GM12878 (cell line): Measurements from ENCODE around the gene ARF3. TPM values are rescaled to one million over a fixed set of nuclear protein-coding genes. Genes with fewer than 3 reads are reported as not detected.

Source experiments
- ATAC-seq: fragments of 200-7000 bp; cut with Tn5 transposase; 3 replicates; pipeline ENCODE4 v1.9.1; 2020; ENCODE audit warnings: mild to moderate bottlenecking, moderate library complexity
- BruUV-seq: library from RNA; stranded (reverse); fragments of 400-500 nt; replicated peaks from 2 replicates; lab custom pipeline; 2021; lab: Mats Ljungman, UMichigan
- CTCF ChIA-PET: fragments of 300-600 bp; sonication (Branson Sonifier 250); formaldehyde crosslinking; extraction: SDS; loops from one replicate; lab custom pipeline; 2021; ENCODE audit warnings: inconsistent platforms; lab: Yijun Ruan, JAX
- POLR2A ChIA-PET: fragments of 350-600 bp; formaldehyde crosslinking; extraction: SDS; loops from one replicate; lab custom pipeline; 2021; ENCODE audit warnings: inconsistent platforms; lab: Charles Lee
- RAD21 ChIA-PET: fragments of 300-600 bp; sonication (Branson Sonifier 250); formaldehyde crosslinking; loops from one replicate; lab custom pipeline; 2023; ENCODE audit warnings: antibody characterized with exemption; ENCODE audit not compliant: unreplicated experiment; lab: Charles Lee
- SMC1A ChIA-PET: fragments of 300-600 bp; sonication (Branson Sonifier 250); formaldehyde crosslinking; loops from one replicate; lab custom pipeline; 2023; ENCODE audit not compliant: unreplicated experiment, uncharacterized antibody; lab: Charles Lee
- DNase-seq: peaks from one replicate; pipeline ENCODE4 v3.0.0-alpha.2; 2011; ENCODE audit warnings: low read depth, low spot score
- FAIRE-seq: peaks from 3 replicates; lab custom pipeline; 2011; peaks lifted over from hg19 to GRCh38; lab: Jason Lieb, UNC
- H2AFZ ChIP-seq: 2 replicates; pipeline ENCODE4 v1.6.0; 2011; ENCODE audit warnings: low read depth, low read length, control low read depth; ENCODE audit not compliant: control insufficient read depth
- H3K27ac ChIP-seq: 2 replicates; pipeline ENCODE4 v1.5.1; 2011; ENCODE audit warnings: control low read depth; ENCODE audit not compliant: control insufficient read depth, insufficient read depth
- H3K27me3 ChIP-seq, 2 experiments: replicated peaks in 1 of 2; 2 replicates each; pipeline versions ENCODE4 v1.6.0 to v1.6.1; 2011; ENCODE audit warnings: low read length in 1 of 2; ENCODE audit not compliant: control insufficient read depth in 2 of 2, insufficient read depth in 2 of 2
- H3K36me3 ChIP-seq, 2 experiments: 2 replicates each; pipeline ENCODE4 v1.5.1; 2011; ENCODE audit warnings: low read length in 1 of 2; ENCODE audit not compliant: control insufficient read depth in 2 of 2, insufficient read depth in 2 of 2
- H3K4me1 ChIP-seq: 2 replicates; pipeline ENCODE4 v1.6.1; 2011; ENCODE audit warnings: mild to moderate bottlenecking, low read length, moderate library complexity, mixed read lengths; ENCODE audit not compliant: control insufficient read depth, insufficient read depth
- H3K4me2 ChIP-seq: 2 replicates; pipeline ENCODE4 v1.6.0; 2011; ENCODE audit warnings: control low read depth; ENCODE audit not compliant: control insufficient read depth, insufficient read depth
- H3K4me3 ChIP-seq: fragments of 200-600 bp; sonication (generic); 2 replicates; pipeline ENCODE4 v1.5.1; 2016
- H3K79me2 ChIP-seq: 2 replicates; pipeline ENCODE4 v1.6.0; 2011; ENCODE audit warnings: low read length; ENCODE audit not compliant: control insufficient read depth, insufficient read depth
- H3K9ac ChIP-seq: 2 replicates; pipeline ENCODE4 v1.8.0; 2011; ENCODE audit warnings: low read length, control low read depth, mixed read lengths; ENCODE audit not compliant: control insufficient read depth, insufficient read depth
- H3K9me3 ChIP-seq: replicated peaks from 3 replicates; pipeline ENCODE4 v1.5.1; 2011; ENCODE audit warnings: mild to moderate bottlenecking, low read length; ENCODE audit not compliant: control insufficient read depth, insufficient read depth
- H4K20me1 ChIP-seq: 2 replicates; pipeline ENCODE4 v1.6.0; 2011; ENCODE audit not compliant: control insufficient read depth, insufficient read depth
- BRCA1 ChIP-seq: IDR thresholded peaks from 2 replicates; pipeline ENCODE4 v1.6.1; 2011; ENCODE audit warnings: low read depth, low read length, improper control_type of control experiment
- EZH2 ChIP-seq: IDR thresholded peaks from 2 replicates; pipeline ENCODE4 v1.6.1; 2012; ENCODE audit warnings: low read depth, mild to moderate bottlenecking, control low read depth, inconsistent platforms, low read length, borderline replicate concordance; ENCODE audit not compliant: control insufficient read depth
- IKZF1 ChIP-seq: fragments of 450-650 bp; conservative IDR thresholded peaks from 2 replicates; pipeline ENCODE4 v1.6.1; 2017; ENCODE audit warnings: antibody characterized with exemption, mild to moderate bottlenecking
- IKZF2 ChIP-seq, 2 experiments: fragments of 450-650 bp; IDR thresholded peaks; 2 replicates each; pipeline ENCODE4 v1.6.1; 2017; ENCODE audit warnings: mild to moderate bottlenecking in 2 of 2, moderate library complexity in 2 of 2
- KAT2A ChIP-seq: conservative IDR thresholded peaks from 2 replicates; pipeline ENCODE4 v1.6.1; 2011; ENCODE audit warnings: low read depth, low read length; ENCODE audit not compliant: control insufficient read depth
- RAD21 ChIP-seq: IDR thresholded peaks from 2 replicates; pipeline ENCODE4 v1.6.1; 2011; ENCODE audit warnings: mild to moderate bottlenecking, low read depth, low read length, moderate library complexity; ENCODE audit not compliant: insufficient read depth
- RAD51 ChIP-seq: fragments of 450-650 bp; IDR thresholded peaks from 2 replicates; pipeline ENCODE4 v1.6.1; 2016; ENCODE audit warnings: moderate library complexity, mild to moderate bottlenecking, inconsistent platforms
- SMC3 ChIP-seq: IDR thresholded peaks from 2 replicates; pipeline ENCODE4 v1.6.1; 2011; ENCODE audit warnings: low read length, improper control_type of control experiment, borderline replicate concordance
- YY1 ChIP-seq: IDR thresholded peaks from 2 replicates; pipeline ENCODE4 v1.6.1; 2011; ENCODE audit warnings: low read depth, mild to moderate bottlenecking, low read length
- WGBS: methylation state at CpG from one replicate; pipeline ENCODE4 v1.1.6; 2016; ENCODE audit warnings: low lambda C conversion rate; ENCODE audit not compliant: insufficient replicate concordance, insufficient coverage; ENCODE audit errors: missing lambda C conversion rate; 5-methylcytosine and 5-hydroxymethylcytosine counted together
- in situ Hi-C: fragments of 300-500 bp; cut with MboI; formaldehyde crosslinking; loops from 9 replicates; pipeline ENCODE4 v1.14.3; 2018; ENCODE audit warnings: mixed read lengths
- intact Hi-C: fragments of 100-400 bp; cut with micrococcal nuclease; formaldehyde crosslinking; loops from one replicate; pipeline ENCODE4 v1.14.2; 2022; ENCODE audit not compliant: unreplicated experiment
- polyA plus RNA-seq, 11 experiments: library from polyadenylated mRNA; depleted of rRNA in 4 of 11; unstranded in 6 of 11; stranded (reverse) in 5 of 11; fragments of >200 nt; fragmentation: Nextera tagmentation in 4 of 11; fragmentation: Illumina TruSeq in 1 of 11; extraction: Ambion mirVana in 4 of 11; extraction: Trizol in 1 of 11; gene quantifications; 1 replicate in 1 of 11; 2 replicates in 10 of 11; pipeline versions ENCODE4 v1.2.1 to v1.2.3, GENCODE V29; 2011 to 2016; ENCODE audit warnings: inconsistent platforms in 2 of 11, missing spikeins in 2 of 11, low read depth in 1 of 11
- total RNA-seq, 4 experiments: library from RNA; depleted of rRNA in 3 of 4; stranded (reverse); fragments of >200 nt in 3 of 4; fragmentation: Illumina TruSeq in 1 of 4; extraction: Trizol in 1 of 4; gene quantifications; 2 replicates each; pipeline versions ENCODE4 v1.2.1 to v1.2.3, GENCODE V29; 2013 to 2021
- TF ChIP-seq, protein P1 (sequence below): fragments of 450-650 bp; IDR thresholded peaks from 2 replicates; pipeline ENCODE4 v1.6.1; 2016; ENCODE audit warnings: mild to moderate bottlenecking
- TF ChIP-seq, protein P2 (sequence below), 3 experiments: IDR thresholded peaks in 2 of 3; conservative IDR thresholded peaks in 1 of 3; 2 replicates each; pipeline ENCODE4 v1.5.1; 2011; ENCODE audit warnings: low read depth in 3 of 3, low read length in 3 of 3, mild to moderate bottlenecking in 3 of 3, control low read depth in 2 of 3, moderate library complexity in 2 of 3, inconsistent platforms in 1 of 3, mixed read lengths in 1 of 3; ENCODE audit not compliant: control insufficient read depth in 2 of 3, insufficient read depth in 1 of 3; ENCODE audit errors: extremely low read depth in 1 of 3
- TF ChIP-seq, protein P3 (sequence below): fragments of 150-350 bp; IDR thresholded peaks from 2 replicates; pipeline ENCODE4 v1.6.1; 2016; ENCODE audit warnings: low read depth, low read length
- TF ChIP-seq, protein P4 (sequence below): fragments of 450-650 bp; conservative IDR thresholded peaks from 2 replicates; pipeline ENCODE4 v1.6.1; 2017; ENCODE audit warnings: mild to moderate bottlenecking, moderate library complexity

The ARF3 gene
- total and polyA plus RNA-seq, 10 of the 15 experiments (the other 5 are each of a cell fraction or from before 2014, with no cell fraction given), result 8.7 to 263 (median 74.4) TPM

DNA sequence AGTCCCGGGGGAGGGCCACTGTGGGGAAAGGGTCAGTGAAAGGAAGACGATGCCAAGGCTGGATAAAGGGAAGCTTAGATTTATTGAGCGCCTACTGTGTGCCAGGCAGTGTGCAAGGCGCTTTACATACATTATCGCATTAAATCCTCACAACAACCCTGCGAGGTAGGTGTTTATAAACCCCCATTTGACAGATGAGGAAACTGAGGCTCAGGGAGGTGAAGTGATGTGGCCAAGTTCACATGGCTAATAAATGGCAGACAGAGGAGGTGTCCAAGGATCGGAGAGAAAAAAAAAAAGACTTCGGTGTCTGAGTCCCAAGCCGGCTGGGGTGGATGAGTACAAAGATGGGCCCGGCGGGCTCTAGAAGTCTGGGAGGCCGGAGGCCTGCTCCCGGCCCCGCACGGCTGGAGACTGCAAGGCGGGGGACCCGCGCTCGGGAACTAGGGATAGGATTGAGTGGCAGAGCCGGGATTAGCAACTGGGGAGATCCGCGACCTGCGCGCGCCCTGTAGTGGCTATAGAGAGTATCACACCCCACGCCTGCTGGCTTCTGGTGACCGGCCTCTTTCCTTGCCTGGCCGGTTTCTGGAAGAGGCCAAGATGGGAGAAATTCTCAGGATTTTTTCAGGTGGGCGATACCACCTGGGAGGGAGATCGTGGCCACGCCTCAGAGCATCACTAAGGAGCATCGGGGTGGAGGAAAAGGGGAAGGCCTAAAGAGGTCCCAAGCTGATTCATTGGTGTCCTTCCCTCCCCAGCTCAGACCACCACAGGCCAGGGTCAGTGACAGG lies 38.0 kb upstream of the ARF3 start:
- no TSS peak for BruUV-seq
- DNase-seq (no peak), FAIRE-seq (no peak), ATAC-seq (peak; percentile 31)
- SMC1A ChIA-PET, result interaction anchor here (0.9 to 1.2 kb wide), 2 partner anchors 48 to 75 kb away, joined by 3 to 4 read pairs; partner anchors contain the start of gene RHEBL1
- Histone ChIP-seq H4K20me1 (peaks cover 3% of the 10 kb centered on the region), H3K9ac (no peak overlapping the region), H3K36me3 (no peaks in the 10 kb centered on the region), H3K4me3 (no peak overlapping the region), H3K4me2 (peak overlapping the region; percentile 54), H3K79me2 (peaks cover 3% of the 10 kb centered on the region), H3K27ac (no peak overlapping the region), H3K27me3 (no peaks in the 10 kb centered on the region; a peak in 1 of 4 replicates), H3K4me1 (peaks cover 29% of the 10 kb centered on the region), H2AFZ (no peak overlapping the region), H3K9me3 (no peaks in the 10 kb centered on the region)
- WGBS, result under 1% methylated on average over 32 of the region's 32 CpGs
- intact Hi-C loops, result loop anchor here (1.0 to 5.0 kb wide), 3 partner anchors 93 to 142 kb away; partner anchors contain the start of gene DHH
- in situ Hi-C loops, result no loop called here
- CTCF ChIA-PET, result interaction anchor here (0.5 to 14.1 kb wide), 15 partner anchors 15 to 157 kb away, joined by 3 to 172 read pairs (median 14); partner anchors contain the start of genes DDX23, DHH, FKBP11 and PRKAG1
- POLR2A ChIA-PET, result no interaction called here
- RAD21 ChIA-PET, result interaction anchor here (0.6 to 5.4 kb wide), 6 partner anchors 12 to 143 kb away, joined by 3 to 62 read pairs (median 24); partner anchors contain the start of genes DDX23 and PRKAG1
- TF ChIP-seq YY1, result 0 out of 2 replicates have a peak, but pooled peaks have one; percentile 23
- TF ChIP-seq, protein P1, sequence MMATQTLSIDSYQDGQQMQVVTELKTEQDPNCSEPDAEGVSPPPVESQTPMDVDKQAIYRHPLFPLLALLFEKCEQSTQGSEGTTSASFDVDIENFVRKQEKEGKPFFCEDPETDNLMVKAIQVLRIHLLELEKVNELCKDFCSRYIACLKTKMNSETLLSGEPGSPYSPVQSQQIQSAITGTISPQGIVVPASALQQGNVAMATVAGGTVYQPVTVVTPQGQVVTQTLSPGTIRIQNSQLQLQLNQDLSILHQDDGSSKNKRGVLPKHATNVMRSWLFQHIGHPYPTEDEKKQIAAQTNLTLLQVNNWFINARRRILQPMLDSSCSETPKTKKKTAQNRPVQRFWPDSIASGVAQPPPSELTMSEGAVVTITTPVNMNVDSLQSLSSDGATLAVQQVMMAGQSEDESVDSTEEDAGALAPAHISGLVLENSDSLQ, result peak; percentile 71
- TF ChIP-seq, protein P2, sequence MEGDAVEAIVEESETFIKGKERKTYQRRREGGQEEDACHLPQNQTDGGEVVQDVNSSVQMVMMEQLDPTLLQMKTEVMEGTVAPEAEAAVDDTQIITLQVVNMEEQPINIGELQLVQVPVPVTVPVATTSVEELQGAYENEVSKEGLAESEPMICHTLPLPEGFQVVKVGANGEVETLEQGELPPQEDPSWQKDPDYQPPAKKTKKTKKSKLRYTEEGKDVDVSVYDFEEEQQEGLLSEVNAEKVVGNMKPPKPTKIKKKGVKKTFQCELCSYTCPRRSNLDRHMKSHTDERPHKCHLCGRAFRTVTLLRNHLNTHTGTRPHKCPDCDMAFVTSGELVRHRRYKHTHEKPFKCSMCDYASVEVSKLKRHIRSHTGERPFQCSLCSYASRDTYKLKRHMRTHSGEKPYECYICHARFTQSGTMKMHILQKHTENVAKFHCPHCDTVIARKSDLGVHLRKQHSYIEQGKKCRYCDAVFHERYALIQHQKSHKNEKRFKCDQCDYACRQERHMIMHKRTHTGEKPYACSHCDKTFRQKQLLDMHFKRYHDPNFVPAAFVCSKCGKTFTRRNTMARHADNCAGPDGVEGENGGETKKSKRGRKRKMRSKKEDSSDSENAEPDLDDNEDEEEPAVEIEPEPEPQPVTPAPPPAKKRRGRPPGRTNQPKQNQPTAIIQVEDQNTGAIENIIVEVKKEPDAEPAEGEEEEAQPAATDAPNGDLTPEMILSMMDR (IDR thresholded peaks at IDR 0.05 in 2 of 3, conservative IDR thresholded peaks at IDR 0.05 in 1 of 3; ENCODE audit: control insufficient read depth in 2 of 3, extremely low read depth in 1 of 3, insufficient read depth in 1 of 3, low read depth in 3 of 3, low read length in 3 of 3), result peak; percentile 68 to 84 (median 82)
- no peak for TF ChIP-seq KAT2A
- TF ChIP-seq IKZF1, result peak; percentile 40; the same call in 1 of the 2 replicates
- no peak for TF ChIP-seq EZH2
- no peak for TF ChIP-seq BRCA1
- peak in 1 of 2 experiments; percentile 16; a peak in 1 of 4 replicates for TF ChIP-seq IKZF2 (IDR thresholded peaks at IDR 0.05)
- no peak for TF ChIP-seq RAD51
- peak; percentile 50 for TF ChIP-seq SMC3
- peak; percentile 62 for TF ChIP-seq RAD21
- TF ChIP-seq, protein P3, sequence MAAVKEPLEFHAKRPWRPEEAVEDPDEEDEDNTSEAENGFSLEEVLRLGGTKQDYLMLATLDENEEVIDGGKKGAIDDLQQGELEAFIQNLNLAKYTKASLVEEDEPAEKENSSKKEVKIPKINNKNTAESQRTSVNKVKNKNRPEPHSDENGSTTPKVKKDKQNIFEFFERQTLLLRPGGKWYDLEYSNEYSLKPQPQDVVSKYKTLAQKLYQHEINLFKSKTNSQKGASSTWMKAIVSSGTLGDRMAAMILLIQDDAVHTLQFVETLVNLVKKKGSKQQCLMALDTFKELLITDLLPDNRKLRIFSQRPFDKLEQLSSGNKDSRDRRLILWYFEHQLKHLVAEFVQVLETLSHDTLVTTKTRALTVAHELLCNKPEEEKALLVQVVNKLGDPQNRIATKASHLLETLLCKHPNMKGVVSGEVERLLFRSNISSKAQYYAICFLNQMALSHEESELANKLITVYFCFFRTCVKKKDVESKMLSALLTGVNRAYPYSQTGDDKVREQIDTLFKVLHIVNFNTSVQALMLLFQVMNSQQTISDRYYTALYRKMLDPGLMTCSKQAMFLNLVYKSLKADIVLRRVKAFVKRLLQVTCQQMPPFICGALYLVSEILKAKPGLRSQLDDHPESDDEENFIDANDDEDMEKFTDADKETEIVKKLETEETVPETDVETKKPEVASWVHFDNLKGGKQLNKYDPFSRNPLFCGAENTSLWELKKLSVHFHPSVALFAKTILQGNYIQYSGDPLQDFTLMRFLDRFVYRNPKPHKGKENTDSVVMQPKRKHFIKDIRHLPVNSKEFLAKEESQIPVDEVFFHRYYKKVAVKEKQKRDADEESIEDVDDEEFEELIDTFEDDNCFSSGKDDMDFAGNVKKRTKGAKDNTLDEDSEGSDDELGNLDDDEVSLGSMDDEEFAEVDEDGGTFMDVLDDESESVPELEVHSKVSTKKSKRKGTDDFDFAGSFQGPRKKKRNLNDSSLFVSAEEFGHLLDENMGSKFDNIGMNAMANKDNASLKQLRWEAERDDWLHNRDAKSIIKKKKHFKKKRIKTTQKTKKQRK, result no peak
- TF ChIP-seq, protein P4, sequence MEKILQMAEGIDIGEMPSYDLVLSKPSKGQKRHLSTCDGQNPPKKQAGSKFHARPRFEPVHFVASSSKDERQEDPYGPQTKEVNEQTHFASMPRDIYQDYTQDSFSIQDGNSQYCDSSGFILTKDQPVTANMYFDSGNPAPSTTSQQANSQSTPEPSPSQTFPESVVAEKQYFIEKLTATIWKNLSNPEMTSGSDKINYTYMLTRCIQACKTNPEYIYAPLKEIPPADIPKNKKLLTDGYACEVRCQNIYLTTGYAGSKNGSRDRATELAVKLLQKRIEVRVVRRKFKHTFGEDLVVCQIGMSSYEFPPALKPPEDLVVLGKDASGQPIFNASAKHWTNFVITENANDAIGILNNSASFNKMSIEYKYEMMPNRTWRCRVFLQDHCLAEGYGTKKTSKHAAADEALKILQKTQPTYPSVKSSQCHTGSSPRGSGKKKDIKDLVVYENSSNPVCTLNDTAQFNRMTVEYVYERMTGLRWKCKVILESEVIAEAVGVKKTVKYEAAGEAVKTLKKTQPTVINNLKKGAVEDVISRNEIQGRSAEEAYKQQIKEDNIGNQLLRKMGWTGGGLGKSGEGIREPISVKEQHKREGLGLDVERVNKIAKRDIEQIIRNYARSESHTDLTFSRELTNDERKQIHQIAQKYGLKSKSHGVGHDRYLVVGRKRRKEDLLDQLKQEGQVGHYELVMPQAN, result no peak
